ENCODE measurements around the gene AKIRIN1.

DNA sequence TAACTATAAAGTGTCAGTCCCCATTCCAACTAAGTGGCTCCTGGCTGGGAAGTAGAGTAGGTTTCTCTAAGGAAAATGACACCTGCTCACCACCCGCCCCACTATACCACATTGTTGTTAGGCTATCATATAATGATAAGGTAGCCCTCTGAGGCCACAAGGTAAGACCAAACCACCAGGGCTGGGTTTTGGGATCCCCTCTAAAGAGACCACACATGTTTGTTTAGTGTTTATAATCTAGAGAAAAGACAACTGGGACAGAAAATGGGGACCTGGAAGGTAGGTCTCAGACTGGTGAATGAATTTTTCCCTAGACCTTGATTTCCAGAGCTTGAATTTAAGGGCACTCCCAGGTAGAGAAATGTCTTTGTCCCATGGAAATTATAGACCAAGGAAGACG lies 15.2 kb downstream of the AKIRIN1 start:
- TF ChIP-seq, protein P1, sequence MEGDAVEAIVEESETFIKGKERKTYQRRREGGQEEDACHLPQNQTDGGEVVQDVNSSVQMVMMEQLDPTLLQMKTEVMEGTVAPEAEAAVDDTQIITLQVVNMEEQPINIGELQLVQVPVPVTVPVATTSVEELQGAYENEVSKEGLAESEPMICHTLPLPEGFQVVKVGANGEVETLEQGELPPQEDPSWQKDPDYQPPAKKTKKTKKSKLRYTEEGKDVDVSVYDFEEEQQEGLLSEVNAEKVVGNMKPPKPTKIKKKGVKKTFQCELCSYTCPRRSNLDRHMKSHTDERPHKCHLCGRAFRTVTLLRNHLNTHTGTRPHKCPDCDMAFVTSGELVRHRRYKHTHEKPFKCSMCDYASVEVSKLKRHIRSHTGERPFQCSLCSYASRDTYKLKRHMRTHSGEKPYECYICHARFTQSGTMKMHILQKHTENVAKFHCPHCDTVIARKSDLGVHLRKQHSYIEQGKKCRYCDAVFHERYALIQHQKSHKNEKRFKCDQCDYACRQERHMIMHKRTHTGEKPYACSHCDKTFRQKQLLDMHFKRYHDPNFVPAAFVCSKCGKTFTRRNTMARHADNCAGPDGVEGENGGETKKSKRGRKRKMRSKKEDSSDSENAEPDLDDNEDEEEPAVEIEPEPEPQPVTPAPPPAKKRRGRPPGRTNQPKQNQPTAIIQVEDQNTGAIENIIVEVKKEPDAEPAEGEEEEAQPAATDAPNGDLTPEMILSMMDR (IDR thresholded peaks at IDR 0.05; ENCODE audit: low read length): no peak
- no peak for TF ChIP-seq EZH2 (IDR thresholded peaks at IDR 0.05; ENCODE audit: borderline replicate concordance, low read length)

Measured in OCI-LY1 (cell line).